Measurements from ENCODE around the gene NKAIN2. TPM values are rescaled to one million over a fixed set of nuclear protein-coding genes. Genes with fewer than 3 reads are reported as not detected.
"Not testable (repeated sequence)": the region's sequence is repeated elsewhere in the genome, so short reads cannot be mapped to it uniquely, and the experiment has no call there.

The NKAIN2 gene
- total RNA-seq, 1 experiment from 2014 or later = 2.2 TPM

- intact Hi-C loops (cut with micrococcal nuclease; ENCODE audit: unreplicated experiment) = no loop called here
Observed at GRCh38 chr6:124699038-124699437, 895.4 kb downstream of the NKAIN2 start.

GRCh38 chr6:124703541-124703940, 899.9 kb downstream of the NKAIN2 start:
- no TSS peak for BruUV-seq (replicated peaks)
- H3K9me3 ChIP-seq (ENCODE audit: low read depth, low read length, poor library complexity, severe bottlenecking) = no peaks in the 10 kb centered on the region
- no peak overlapping the region for H3K27ac ChIP-seq (ENCODE audit: low read depth, low read length, poor library complexity, severe bottlenecking)
- ChIA-PET POLR2A (ENCODE audit: low non-redundant PET) (no interaction called here), CTCF (no interaction called here)
- no peak for DNase-seq (ENCODE audit: low spot score)
- H3K36me3 ChIP-seq (ENCODE audit: insufficient read depth, low read length, poor library complexity, severe bottlenecking) = no peaks in the 10 kb centered on the region
- peaks cover 6% of the 10 kb centered on the region for H3K4me1 ChIP-seq (ENCODE audit: insufficient read depth, low read length, poor library complexity, severe bottlenecking)
- H3K4me3 ChIP-seq (ENCODE audit: low read depth, low read length, poor library complexity, severe bottlenecking) = no peak overlapping the region
- no peaks in the 10 kb centered on the region for H3K27me3 ChIP-seq (replicated peaks; ENCODE audit: insufficient read depth, low read depth, low read length, poor library complexity)
- intact Hi-C loops (cut with micrococcal nuclease; ENCODE audit: unreplicated experiment) = no loop called here
- TF ChIP-seq EZH2 (IDR thresholded peaks at IDR 0.05; ENCODE audit: borderline replicate concordance, low read depth, low read length, poor library complexity, severe bottlenecking) (no peak), CTCF (conservative IDR thresholded peaks at IDR 0.05; ENCODE audit: low read depth, low read length) (no peak)

More at GRCh38 chr6:124699038-124699437, 895.4 kb downstream of the NKAIN2 start:
- no peak overlapping the region for H3K27ac ChIP-seq (ENCODE audit: low read depth, low read length, poor library complexity, severe bottlenecking)
- no peaks in the 10 kb centered on the region for H3K36me3 ChIP-seq (ENCODE audit: insufficient read depth, low read length, poor library complexity, severe bottlenecking)
- H3K9me3 ChIP-seq (ENCODE audit: low read depth, low read length, poor library complexity, severe bottlenecking) = no peaks in the 10 kb centered on the region
- CTCF ChIA-PET = no interaction called here
- no peak for TF ChIP-seq CTCF (conservative IDR thresholded peaks at IDR 0.05; ENCODE audit: low read depth, low read length)
- TF ChIP-seq EZH2 (IDR thresholded peaks at IDR 0.05; ENCODE audit: borderline replicate concordance, low read depth, low read length, poor library complexity, severe bottlenecking) = no peak
- no peak overlapping the region for H3K4me3 ChIP-seq (ENCODE audit: low read depth, low read length, poor library complexity, severe bottlenecking)
- H3K4me1 ChIP-seq (ENCODE audit: insufficient read depth, low read length, poor library complexity, severe bottlenecking) = no peaks in the 10 kb centered on the region
- DNase-seq (ENCODE audit: low spot score) = no peak
- BruUV-seq (replicated peaks) = no TSS peak
- POLR2A ChIA-PET (ENCODE audit: low non-redundant PET) = no interaction called here
- H3K27me3 ChIP-seq (replicated peaks; ENCODE audit: insufficient read depth, low read depth, low read length, poor library complexity) = no peaks in the 10 kb centered on the region

GRCh38 chr6:124712532-124712931, 908.9 kb downstream of the NKAIN2 start:
- DNase-seq (ENCODE audit: low spot score); BruUV-seq (replicated peaks); H3K36me3 ChIP-seq (ENCODE audit: insufficient read depth, low read length, poor library complexity, severe bottlenecking); H3K27ac ChIP-seq (ENCODE audit: low read depth, low read length, poor library complexity, severe bottlenecking); H3K27me3 ChIP-seq (replicated peaks; ENCODE audit: insufficient read depth, low read depth, low read length, poor library complexity); POLR2A ChIA-PET (ENCODE audit: low non-redundant PET); H3K4me1 ChIP-seq (ENCODE audit: insufficient read depth, low read length, poor library complexity, severe bottlenecking); H3K4me3 ChIP-seq (ENCODE audit: low read depth, low read length, poor library complexity, severe bottlenecking); H3K9me3 ChIP-seq (ENCODE audit: low read depth, low read length, poor library complexity, severe bottlenecking); CTCF ChIA-PET; intact Hi-C loops (cut with micrococcal nuclease; ENCODE audit: unreplicated experiment): not testable (repeated sequence)

GRCh38 chr6:124714728-124715127, 911.1 kb downstream of the NKAIN2 start:
- POLR2A ChIA-PET (ENCODE audit: low non-redundant PET) = no interaction called here
- Histone ChIP-seq H3K27me3 (replicated peaks; ENCODE audit: insufficient read depth, low read depth, low read length, poor library complexity) (no peaks in the 10 kb centered on the region), H3K27ac (ENCODE audit: low read depth, low read length, poor library complexity, severe bottlenecking) (no peak overlapping the region), H3K4me1 (ENCODE audit: insufficient read depth, low read length, poor library complexity, severe bottlenecking) (no peaks in the 10 kb centered on the region), H3K4me3 (ENCODE audit: low read depth, low read length, poor library complexity, severe bottlenecking) (no peak overlapping the region), H3K36me3 (ENCODE audit: insufficient read depth, low read length, poor library complexity, severe bottlenecking) (no peaks in the 10 kb centered on the region), H3K9me3 (ENCODE audit: low read depth, low read length, poor library complexity, severe bottlenecking) (no peaks in the 10 kb centered on the region)
- no TSS peak for BruUV-seq (replicated peaks)
- DNase-seq (ENCODE audit: low spot score) = no peak
- TF ChIP-seq EZH2 (IDR thresholded peaks at IDR 0.05; ENCODE audit: borderline replicate concordance, low read depth, low read length, poor library complexity, severe bottlenecking) (no peak), CTCF (conservative IDR thresholded peaks at IDR 0.05; ENCODE audit: low read depth, low read length) (no peak)
- intact Hi-C loops (cut with micrococcal nuclease; ENCODE audit: unreplicated experiment) = no loop called here
- CTCF ChIA-PET = no interaction called here
